DND-41 (cell line): ENCODE results near the gene CEP85.

Source experiments
- ATAC-seq: fragments of 200-7000 bp; cut with Tn5 transposase; 3 replicates; pipeline ENCODE4 v1.9.1; 2021; ENCODE audit warnings: low read depth; ENCODE audit not compliant: insufficient read depth
- DNase-seq: peaks from one replicate; pipeline ENCODE4 v3.0.0-alpha.2; 2020
- H2AFZ ChIP-seq: 2 replicates; pipeline ENCODE4 v1.6.0; 2012; ENCODE audit warnings: low read depth, low read length
- H3K27ac ChIP-seq: 2 replicates; pipeline ENCODE4 v1.5.1; 2012; ENCODE audit warnings: low read length, inconsistent platforms
- H3K27me3 ChIP-seq: fragments of 200-600 bp; sonication (generic); 2 replicates; pipeline ENCODE4 v1.6.0; 2012; ENCODE audit warnings: low read length, mild to moderate bottlenecking, inconsistent platforms; ENCODE audit not compliant: insufficient read depth, poor library complexity
- H3K36me3 ChIP-seq: 2 replicates; pipeline ENCODE4 v1.5.1; 2012; ENCODE audit warnings: low read length, inconsistent platforms; ENCODE audit not compliant: insufficient read depth
- H3K4me1 ChIP-seq: 2 replicates; pipeline ENCODE4 v1.5.1; 2012; ENCODE audit warnings: mild to moderate bottlenecking, low read length; ENCODE audit not compliant: insufficient read depth
- H3K4me2 ChIP-seq: 2 replicates; pipeline ENCODE4 v1.6.0; 2012; ENCODE audit warnings: mild to moderate bottlenecking, moderate library complexity, low read length, inconsistent platforms; ENCODE audit not compliant: insufficient read depth
- H3K4me3 ChIP-seq, 2 experiments: fragments of 200-600 bp in 1 of 2; shearing (Covaris generic) in 1 of 2; 2 replicates each; pipeline ENCODE4 v1.5.1; 2012 to 2016; ENCODE audit warnings: inconsistent platforms in 2 of 2, low read length in 2 of 2, mild to moderate bottlenecking in 2 of 2, low read depth in 1 of 2, moderate library complexity in 1 of 2
- H3K79me2 ChIP-seq: 2 replicates; pipeline ENCODE4 v1.6.0; 2012; ENCODE audit warnings: low read length, inconsistent platforms; ENCODE audit not compliant: insufficient read depth
- H3K9ac ChIP-seq: 2 replicates; pipeline ENCODE4 v1.6.0; 2012; ENCODE audit warnings: low read depth, mild to moderate bottlenecking, inconsistent platforms, low read length, moderate library complexity
- H3K9me3 ChIP-seq: 2 replicates; pipeline ENCODE4 v1.5.1; 2012; ENCODE audit warnings: low read length, moderate library complexity, mild to moderate bottlenecking, inconsistent platforms; ENCODE audit not compliant: insufficient read depth, severe bottlenecking
- H4K20me1 ChIP-seq: 2 replicates; pipeline ENCODE4 v1.6.0; 2012; ENCODE audit warnings: low read length; ENCODE audit not compliant: insufficient read depth
- CTCF ChIP-seq: IDR thresholded peaks from 2 replicates; pipeline ENCODE4 v1.5.1; 2012; ENCODE audit warnings: borderline replicate concordance, low read length, moderate library complexity, mild to moderate bottlenecking; ENCODE audit not compliant: poor library complexity, severe bottlenecking; ENCODE audit errors: extremely low read depth
- EZH2 ChIP-seq: IDR thresholded peaks from 3 replicates; pipeline ENCODE4 v1.6.1; 2012; ENCODE audit warnings: borderline replicate concordance, low read depth, mild to moderate bottlenecking, moderate library complexity, low read length, inconsistent platforms; ENCODE audit not compliant: severe bottlenecking

The CEP85 gene

DNA sequence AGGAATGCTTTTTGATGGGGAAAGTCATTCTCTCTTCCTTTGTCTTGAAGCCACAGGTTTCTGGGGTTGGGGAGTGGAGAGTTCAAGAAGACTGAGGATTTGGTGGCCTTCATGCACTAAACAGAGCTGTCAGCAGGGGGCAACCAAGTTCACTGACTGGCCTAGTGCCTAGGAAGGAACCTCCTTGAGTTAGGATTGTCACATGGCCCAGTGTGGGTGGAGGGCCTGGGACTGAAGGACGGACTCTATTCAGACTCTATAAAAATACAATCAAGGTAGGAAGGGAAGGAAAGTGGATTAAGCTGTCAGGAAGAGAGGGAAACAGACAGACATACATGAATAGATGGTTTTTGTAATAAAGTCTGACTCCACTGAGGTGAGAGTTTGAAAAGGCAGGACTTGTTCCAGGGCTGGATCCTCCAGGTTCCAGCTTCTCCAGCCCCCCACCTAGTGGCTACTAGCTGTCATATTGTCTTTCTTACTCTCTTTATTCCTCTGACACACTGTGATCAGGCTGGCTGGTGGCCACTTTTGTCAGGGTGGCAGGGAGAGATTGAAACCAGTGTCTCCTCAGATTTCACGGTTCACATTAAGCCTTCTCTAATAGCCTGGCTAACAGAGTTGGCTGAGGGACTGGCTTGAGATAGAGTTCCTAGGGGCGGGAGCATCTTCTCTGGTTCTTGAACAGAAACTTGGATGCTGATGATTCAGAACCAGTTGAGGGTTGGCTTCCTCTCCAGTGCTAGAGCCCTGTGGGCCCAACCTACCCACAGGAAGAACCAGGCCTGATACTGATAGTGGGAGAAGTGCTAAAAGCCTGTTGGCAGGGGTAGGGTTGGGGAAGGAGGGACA, 41.8 kb downstream of the CEP85 start:
- DNase-seq (peak; percentile 80), ATAC-seq (peak; percentile 25; the same call in 2 of the 3 replicates)
- H3K4me2 ChIP-seq: no peak overlapping the region
- H3K79me2 ChIP-seq: peaks cover 20% of the 10 kb centered on the region
- H3K36me3 ChIP-seq: peaks cover 75% of the 10 kb centered on the region
- no peaks in the 10 kb centered on the region for H3K27me3 ChIP-seq
- no peak overlapping the region for H2AFZ ChIP-seq
- peak overlapping the region; percentile 24 for H3K27ac ChIP-seq
- 0 out of 2 replicates have a peak overlapping the region, but pooled peaks have one; percentile 4 for H3K9ac ChIP-seq
- H3K4me3 ChIP-seq: no peak overlapping the region
- H3K9me3 ChIP-seq: no peaks in the 10 kb centered on the region
- peaks cover 32% of the 10 kb centered on the region for H3K4me1 ChIP-seq
- no peak for TF ChIP-seq EZH2
- peak; percentile 88 for TF ChIP-seq CTCF
- peaks cover 10% of the 10 kb centered on the region; the same call in 1 of the 2 replicates for H4K20me1 ChIP-seq

GRCh38 chr1:26276432-26276838, 42.4 kb downstream of the CEP85 start:
- Histone ChIP-seq H3K4me1 (peaks cover 39% of the 10 kb centered on the region), H2AFZ (no peak overlapping the region), H3K9me3 (no peaks in the 10 kb centered on the region), H3K27ac (peak overlapping the region; percentile 24; the same call in 1 of the 2 replicates), H3K27me3 (no peaks in the 10 kb centered on the region), H3K79me2 (peaks cover 26% of the 10 kb centered on the region), H3K4me2 (no peak overlapping the region), H3K4me3 (no peak overlapping the region), H4K20me1 (peaks cover 16% of the 10 kb centered on the region; the same call in 1 of the 2 replicates), H3K9ac (0 out of 2 replicates have a peak overlapping the region, but pooled peaks have one; percentile 4), H3K36me3 (peaks cover 75% of the 10 kb centered on the region)
- ATAC-seq (no peak), DNase-seq (no peak)
- TF ChIP-seq EZH2 (no peak), CTCF (no peak)

DNA sequence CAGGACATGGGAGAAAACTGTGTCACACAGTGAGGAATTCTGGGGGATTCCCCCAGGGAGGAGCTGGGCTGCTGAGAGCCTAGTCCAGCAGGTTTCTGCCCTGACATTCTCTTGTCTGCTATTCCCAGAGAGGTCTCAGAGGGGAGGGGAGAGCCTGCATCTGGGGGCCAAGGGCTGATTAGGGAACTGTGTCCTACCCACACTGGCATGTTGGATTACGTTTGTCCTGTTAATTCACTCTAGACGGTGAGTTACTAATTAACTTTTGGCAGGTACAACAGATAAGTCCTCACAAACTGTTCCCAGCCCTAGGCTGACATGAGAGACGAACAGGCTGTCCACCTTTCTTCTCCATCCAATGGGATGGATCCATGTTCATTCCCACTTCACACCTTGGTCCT, 43.3 kb downstream of the CEP85 start:
- H3K27ac ChIP-seq: no peak overlapping the region; the same call in 1 of the 2 replicates
- no peak overlapping the region for H2AFZ ChIP-seq
- DNase-seq: no peak
- H3K9me3 ChIP-seq: no peaks in the 10 kb centered on the region
- peaks cover 45% of the 10 kb centered on the region for H3K4me1 ChIP-seq
- no peaks in the 10 kb centered on the region for H3K27me3 ChIP-seq
- H3K9ac ChIP-seq: no peak overlapping the region
- peaks cover 72% of the 10 kb centered on the region for H3K36me3 ChIP-seq
- no peak for ATAC-seq
- no peak overlapping the region for H3K4me2 ChIP-seq
- H3K4me3 ChIP-seq: no peak overlapping the region
- peaks cover 32% of the 10 kb centered on the region for H3K79me2 ChIP-seq
- H4K20me1 ChIP-seq: peaks cover 22% of the 10 kb centered on the region; the same call in 1 of the 2 replicates
- TF ChIP-seq CTCF (no peak), EZH2 (no peak)
